Embryonic facial prominence (tissue), 1 donor: Measurements from ENCODE around the gene ARMCX5.

Experiments
- DNase-seq: peaks from one replicate; pipeline ENCODE4 v3.0.0-alpha.2; 2016; ENCODE audit errors: extremely low spot score

ARMCX5 gene

GRCh38 chrX:102599084-102599950 is at the start of gene ARMCX5:
Gene ARMCX5 (plus strand): TSS chrX:102599515. CDS start chrX:102602142, 2,627 bp downstream.
- DNase-seq = peak; percentile 82

GRCh38 chrX:102558607-102559006 is 40.7 kb upstream of the ARMCX5 start:
- no peak for DNase-seq

GRCh38 chrX:102560423-102561068 is 38.8 kb upstream of the ARMCX5 start:
- no peak for DNase-seq

GRCh38 chrX:102580891-102581290 is 18.4 kb upstream of the ARMCX5 start:
- DNase-seq = no peak

GRCh38 chrX:102593367-102593766 is 5.9 kb upstream of the ARMCX5 start:
- no peak for DNase-seq

GRCh38 chrX:102599951-102600579 is 750 bp downstream of the ARMCX5 start:
- no peak for DNase-seq

- DNase-seq = no peak
Observed at GRCh38 chrX:102604327-102604726, 5.0 kb downstream of the ARMCX5 start.

GRCh38 chrX:102606115-102606514 is 6.8 kb downstream of the ARMCX5 start:
- DNase-seq = no peak

GRCh38 chrX:102610905-102611304 is 11.6 kb downstream of the ARMCX5 start:
- DNase-seq = no peak

- DNase-seq = no peak
Observed at GRCh38 chrX:102624105-102624504, 24.8 kb downstream of the ARMCX5 start.

GRCh38 chrX:102627640-102628039 is 28.3 kb downstream of the ARMCX5 start:
- no peak for DNase-seq

GRCh38 chrX:102637561-102637960 is 38.2 kb downstream of the ARMCX5 start:
- no peak for DNase-seq

GRCh38 chrX:102650903-102651241 is 51.6 kb downstream of the ARMCX5 start:
- DNase-seq = no peak

GRCh38 chrX:102651242-102652011 is 52.1 kb downstream of the ARMCX5 start, which contains the start of gene GPRASP1:
Gene GPRASP1 (plus strand): TSS chrX:102651483. CDS start chrX:102653914, 2,431 bp downstream.
- peak; percentile 11 for DNase-seq

- peak; percentile 9 for DNase-seq
Observed at GRCh38 chrX:102652031-102652688, 52.8 kb downstream of the ARMCX5 start.
